ENCODE results near the gene SELENOF. TPM values are rescaled to one million over a fixed set of nuclear protein-coding genes. Genes with fewer than 3 reads are reported as not detected.

SELENOF gene
- total RNA-seq, 2 experiments from 2014 or later = 115 to 131 TPM

- TF ChIP-seq CTCF (IDR thresholded peaks at IDR 0.05) = no peak
- no peak for ATAC-seq
- Mint-ChIP-seq H3K27ac (no peak overlapping the region), H3K36me3 (ENCODE audit: low read depth) (peaks cover 24% of the 10 kb centered on the region), H3K4me3 (no peak overlapping the region), H3K27me3 (no peaks in the 10 kb centered on the region), H3K9me3 (peaks cover 32% of the 10 kb centered on the region), H3K4me1 (ENCODE audit: low read depth) (peaks cover 13% of the 10 kb centered on the region)
- no peak for DNase-seq
- ChIA-PET POLR2A (no interaction called here), CTCF (no interaction called here)
- intact Hi-C loops (cut with micrococcal nuclease) = no loop called here
These were observed 10.5 kb upstream of the SELENOF start for GRCh38 chr1:86924324-86924960.

GRCh38 chr1:86922445-86922844 lies 8.5 kb upstream of the SELENOF start:
- ChIA-PET POLR2A (interaction anchor here (0.6 kb wide), 1 partner anchor 10 kb away, joined by 4 read pairs; no protein-coding TSS in a partner anchor), CTCF (no interaction called here)
- Mint-ChIP-seq H3K9me3 (peaks cover 32% of the 10 kb centered on the region), H3K4me3 (no peak overlapping the region), H3K36me3 (ENCODE audit: low read depth) (peaks cover 24% of the 10 kb centered on the region), H3K27ac (no peak overlapping the region), H3K27me3 (no peaks in the 10 kb centered on the region), H3K4me1 (ENCODE audit: low read depth) (peaks cover 13% of the 10 kb centered on the region)
- intact Hi-C loops (cut with micrococcal nuclease) = no loop called here
- no peak for TF ChIP-seq CTCF (IDR thresholded peaks at IDR 0.05)
- no peak for ATAC-seq
- DNase-seq = no peak

GRCh38 chr1:86916752-86917151 lies 2.8 kb upstream of the SELENOF start:
- ChIA-PET POLR2A (no interaction called here), CTCF (interaction anchor here (1.0 kb wide), 1 partner anchor 17 kb away, joined by 3 read pairs; no protein-coding TSS in a partner anchor)
- TF ChIP-seq CTCF (IDR thresholded peaks at IDR 0.05) = no peak
- H3K27me3 Mint-ChIP-seq = no peaks in the 10 kb centered on the region
- H3K4me1 Mint-ChIP-seq (ENCODE audit: low read depth) = peaks cover 19% of the 10 kb centered on the region
- H3K36me3 Mint-ChIP-seq (ENCODE audit: low read depth) = peaks cover 6% of the 10 kb centered on the region
- intact Hi-C loops (cut with micrococcal nuclease) = loop anchor here (10.0 kb wide), 3 partner anchors 128 to 212 kb away; partner anchors contain the start of gene SH3GLB1
- no peak for DNase-seq
- H3K4me3 Mint-ChIP-seq = peak overlapping the region; percentile 20
- no peak overlapping the region for H3K27ac Mint-ChIP-seq
- no peak for ATAC-seq
- H3K9me3 Mint-ChIP-seq = peaks cover 6% of the 10 kb centered on the region

GRCh38 chr1:86915737-86916235 lies 1.9 kb upstream of the SELENOF start:
- H3K27ac Mint-ChIP-seq = no peak overlapping the region
- peaks cover 13% of the 10 kb centered on the region for H3K36me3 Mint-ChIP-seq (ENCODE audit: low read depth)
- ATAC-seq (no peak), DNase-seq (no peak)
- no peaks in the 10 kb centered on the region for H3K9me3 Mint-ChIP-seq
- TF ChIP-seq CTCF (IDR thresholded peaks at IDR 0.05) = no peak
- H3K4me1 Mint-ChIP-seq (ENCODE audit: low read depth) = peaks cover 28% of the 10 kb centered on the region
- POLR2A ChIA-PET = interaction anchor here (0.5 to 3.5 kb wide), 13 partner anchors 9 to 1939 kb away, joined by 3 to 27 read pairs (median 4); partner anchors contain the start of gene SH3GLB1
- H3K27me3 Mint-ChIP-seq = no peaks in the 10 kb centered on the region
- intact Hi-C loops (cut with micrococcal nuclease) = loop anchor here (10.0 kb wide), 3 partner anchors 129 to 211 kb away; partner anchors contain the start of gene SH3GLB1
- CTCF ChIA-PET = interaction anchor here (0.8 to 2.8 kb wide), 6 partner anchors 18 to 213 kb away, joined by 3 to 27 read pairs (median 3); no protein-coding TSS in a partner anchor
- no peak overlapping the region for H3K4me3 Mint-ChIP-seq
